ENCODE data around the gene LOXL4. TPM values are rescaled to one million over a fixed set of nuclear protein-coding genes. Genes with fewer than 3 reads are reported as not detected.

The LOXL4 gene
- total RNA-seq (2021; ENCODE audit: unreplicated experiment) (1.3 TPM), Bru-seq, nascent RNA (percentile 40 among the genes with signal in this experiment), BruChase-seq, experiment 1, labeled RNA remaining after a 6-hour chase (percentile 35 among the genes with signal in this experiment), BruChase-seq, experiment 2, labeled RNA remaining after a 2-hour chase (percentile 35 among the genes with signal in this experiment)
- 1.8 and 2.2 TPM in 2 replicates for polyA plus RNA-seq (2012)
- long read RNA-seq, partial matches to known transcripts, result 1 of 1 reads
- long read RNA-seq, other reads (novel, unspliced or antisense), result 0 of 1 reads

GRCh38 chr10:98267894-98268693 lies at the start of gene LOXL4:
TSS of gene LOXL4 (minus strand) at chr10:98268194. CDS start at chr10:98263019, 5,175 bp downstream.
- intact Hi-C loops (cut with micrococcal nuclease), result loop anchor here (10.0 kb wide), 1 partner anchor 147 kb away; the partner anchor contains the start of gene PYROXD2
- Histone ChIP-seq H3K9me2 (ENCODE audit: insufficient read depth) (no peaks in the 10 kb centered on the region), H3K4me3 (replicated peaks in 1 of 2; ENCODE audit: low read depth in 1 of 2, low read length in 2 of 2) (peak within 1 kb of the TSS; percentile 60 to 62), H2AFZ (ENCODE audit: low read depth, low read length, poor library complexity, severe bottlenecking) (peak within 1 kb of the TSS; percentile 22), H3K9me3 (ENCODE audit: control insufficient read depth in 1 of 2, insufficient read depth in 1 of 2, low read depth in 1 of 2, low read length in 2 of 2) (no peaks in the 10 kb centered on the region), H4K20me1 (ENCODE audit: insufficient read depth) (no peaks in the 10 kb centered on the region), H3K36me3 (ENCODE audit: control insufficient read depth in 1 of 2, insufficient read depth in 2 of 2, low read length in 2 of 2) (no peaks in the 10 kb centered on the region), H3K9ac (ENCODE audit: low read length) (peak within 1 kb of the TSS; percentile 57), H3K79me2 (ENCODE audit: insufficient read depth, low read length) (no peaks in the 10 kb centered on the region), H3K4me1 (ENCODE audit: control insufficient read depth in 1 of 2, insufficient read depth in 2 of 2, low read length in 2 of 2) (peaks cover 43 to 72% of the 10 kb centered on the region in 2 experiments), H3K27me3 (ENCODE audit: insufficient read depth, low read length) (no peaks in the 10 kb centered on the region), H3K4me2 (ENCODE audit: low read length) (peak within 1 kb of the TSS; percentile 91), H3K27ac (ENCODE audit: low read depth, low read length) (peak within 1 kb of the TSS; percentile 58)
- DNase-seq (ENCODE audit: low read depth, low spot score), result no peak
- TF ChIP-seq CBX3 (IDR thresholded peaks at IDR 0.05; ENCODE audit: low read depth) (no peak), ZFX (IDR thresholded peaks at IDR 0.05) (peak; percentile 67), POLR2AphosphoS5 (IDR thresholded peaks at IDR 0.05; ENCODE audit: low read depth, low read length) (peak; percentile 42; the same call in 1 of the 2 replicates), ELF1 (IDR thresholded peaks at IDR 0.05; ENCODE audit: borderline replicate concordance, low read depth) (no peak), EGR1 (IDR thresholded peaks at IDR 0.05; ENCODE audit: low read depth) (no peak), RAD21 (IDR thresholded peaks at IDR 0.05; ENCODE audit: low read depth) (no peak), JUND (IDR thresholded peaks at IDR 0.05) (no peak), EZH2 (IDR thresholded peaks at IDR 0.05) (no peak), SP1 (IDR thresholded peaks at IDR 0.05; ENCODE audit: low read depth) (no peak), SIN3A (IDR thresholded peaks at IDR 0.05; ENCODE audit: low read depth) (no peak), CEBPB (IDR thresholded peaks at IDR 0.05; ENCODE audit: low read depth) (no peak)
- TF ChIP-seq, protein P1, sequence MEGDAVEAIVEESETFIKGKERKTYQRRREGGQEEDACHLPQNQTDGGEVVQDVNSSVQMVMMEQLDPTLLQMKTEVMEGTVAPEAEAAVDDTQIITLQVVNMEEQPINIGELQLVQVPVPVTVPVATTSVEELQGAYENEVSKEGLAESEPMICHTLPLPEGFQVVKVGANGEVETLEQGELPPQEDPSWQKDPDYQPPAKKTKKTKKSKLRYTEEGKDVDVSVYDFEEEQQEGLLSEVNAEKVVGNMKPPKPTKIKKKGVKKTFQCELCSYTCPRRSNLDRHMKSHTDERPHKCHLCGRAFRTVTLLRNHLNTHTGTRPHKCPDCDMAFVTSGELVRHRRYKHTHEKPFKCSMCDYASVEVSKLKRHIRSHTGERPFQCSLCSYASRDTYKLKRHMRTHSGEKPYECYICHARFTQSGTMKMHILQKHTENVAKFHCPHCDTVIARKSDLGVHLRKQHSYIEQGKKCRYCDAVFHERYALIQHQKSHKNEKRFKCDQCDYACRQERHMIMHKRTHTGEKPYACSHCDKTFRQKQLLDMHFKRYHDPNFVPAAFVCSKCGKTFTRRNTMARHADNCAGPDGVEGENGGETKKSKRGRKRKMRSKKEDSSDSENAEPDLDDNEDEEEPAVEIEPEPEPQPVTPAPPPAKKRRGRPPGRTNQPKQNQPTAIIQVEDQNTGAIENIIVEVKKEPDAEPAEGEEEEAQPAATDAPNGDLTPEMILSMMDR (IDR thresholded peaks at IDR 0.05 in 2 of 3, conservative IDR thresholded peaks at IDR 0.05 in 1 of 3; ENCODE audit: borderline replicate concordance in 1 of 3, insufficient read depth in 1 of 3, low read depth in 2 of 3, low read length in 2 of 3), result no peak
- TF ChIP-seq, protein P2, sequence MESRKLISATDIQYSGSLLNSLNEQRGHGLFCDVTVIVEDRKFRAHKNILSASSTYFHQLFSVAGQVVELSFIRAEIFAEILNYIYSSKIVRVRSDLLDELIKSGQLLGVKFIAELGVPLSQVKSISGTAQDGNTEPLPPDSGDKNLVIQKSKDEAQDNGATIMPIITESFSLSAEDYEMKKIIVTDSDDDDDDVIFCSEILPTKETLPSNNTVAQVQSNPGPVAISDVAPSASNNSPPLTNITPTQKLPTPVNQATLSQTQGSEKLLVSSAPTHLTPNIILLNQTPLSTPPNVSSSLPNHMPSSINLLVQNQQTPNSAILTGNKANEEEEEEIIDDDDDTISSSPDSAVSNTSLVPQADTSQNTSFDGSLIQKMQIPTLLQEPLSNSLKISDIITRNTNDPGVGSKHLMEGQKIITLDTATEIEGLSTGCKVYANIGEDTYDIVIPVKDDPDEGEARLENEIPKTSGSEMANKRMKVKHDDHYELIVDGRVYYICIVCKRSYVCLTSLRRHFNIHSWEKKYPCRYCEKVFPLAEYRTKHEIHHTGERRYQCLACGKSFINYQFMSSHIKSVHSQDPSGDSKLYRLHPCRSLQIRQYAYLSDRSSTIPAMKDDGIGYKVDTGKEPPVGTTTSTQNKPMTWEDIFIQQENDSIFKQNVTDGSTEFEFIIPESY (IDR thresholded peaks at IDR 0.05; ENCODE audit: extremely low read depth, insufficient replicate concordance, low read length), result no peak
- ChIA-PET CTCF (interaction anchor here (1.5 kb wide), 1 partner anchor 41 kb away, joined by 11 read pairs; no protein-coding TSS in a partner anchor), RAD21 (ENCODE audit: low non-redundant PET in 1 of 2, low total read pairs in 2 of 2, uncharacterized antibody in 2 of 2, unreplicated experiment in 2 of 2) (interaction anchor here in 1 of 2 experiments (2.2 kb wide), 1 partner anchor 41 kb away, joined by 8 read pairs; no protein-coding TSS in a partner anchor), POLR2A (no interaction called here)
- peak; percentile 34 for ATAC-seq
- BruUV-seq (replicated peaks), result no TSS peak
